ENCODE results near the gene RCE1.

The RCE1 gene

GRCh38 chr11:66810576-66811185 is 32.6 kb upstream of the RCE1 start:
- Histone ChIP-seq H3K79me1 (ENCODE audit: low read depth, low read length) (no peaks in the 10 kb centered on the region), H3K23ac (ENCODE audit: low read depth, low read length, poor library complexity) (no peak overlapping the region), H3K4me1 (ENCODE audit: control insufficient read depth in 2 of 2, insufficient read depth in 1 of 2, low read depth in 1 of 2, low read length in 2 of 2) (no peaks in the 10 kb centered on the region), H3K9me3 (replicated peaks in 1 of 2; ENCODE audit: control insufficient read depth in 2 of 2, insufficient read depth in 1 of 2, low read depth in 1 of 2, low read length in 2 of 2) (no peaks in the 10 kb centered on the region), H3K27me3 (ENCODE audit: control insufficient read depth in 3 of 3, insufficient read depth in 3 of 3, low read depth in 1 of 3, low read length in 3 of 3) (no peaks in the 10 kb centered on the region), H2BK15ac (ENCODE audit: low read length) (no peak overlapping the region), H2AK5ac (ENCODE audit: low read depth, low read length) (no peak overlapping the region), H3K9ac (ENCODE audit: low read depth, low read length, poor library complexity) (no peak overlapping the region), H3K36me3 (replicated peaks in 1 of 2; ENCODE audit: control insufficient read depth in 2 of 2, insufficient read depth in 2 of 2, low read length in 2 of 2) (peaks cover 0 to 40% of the 10 kb centered on the region in 2 donors), H2BK120ac (ENCODE audit: low read depth, low read length) (no peak overlapping the region), H3K4me2 (ENCODE audit: insufficient read depth, low read length, poor library complexity, severe bottlenecking) (no peak overlapping the region), H2AFZ (ENCODE audit: low read length) (no peak overlapping the region), H3K27ac (replicated peaks; ENCODE audit: low read length) (no peak overlapping the region), H2BK5ac (ENCODE audit: low read length) (no peak overlapping the region), H3K4me3 (ENCODE audit: low read length in 2 of 2) (no peak overlapping the region), H3K18ac (ENCODE audit: low read length) (no peak overlapping the region), H3K14ac (ENCODE audit: low read length) (no peak overlapping the region), H2BK12ac (ENCODE audit: low read length) (no peak overlapping the region), H3K4ac (ENCODE audit: low read length) (no peak overlapping the region), H4K8ac (ENCODE audit: low read depth, low read length) (no peak overlapping the region), H4K91ac (ENCODE audit: low read depth, low read length, poor library complexity) (no peak overlapping the region)
- no CpG with 5 or more reads among the region's 1 CpG for WGBS, 2 donors (ENCODE audit: extremely low coverage in 2 of 2, insufficient read length in 2 of 2, insufficient replicate concordance in 1 of 2)
- DNase-seq (ENCODE audit: low spot score) = no peak

GRCh38 chr11:66814678-66815077 is 28.6 kb upstream of the RCE1 start:
- Histone ChIP-seq H3K4me1 (ENCODE audit: control insufficient read depth in 2 of 2, insufficient read depth in 1 of 2, low read depth in 1 of 2, low read length in 2 of 2) (no peaks in the 10 kb centered on the region), H3K9ac (ENCODE audit: low read depth, low read length, poor library complexity) (no peak overlapping the region), H3K4me2 (ENCODE audit: insufficient read depth, low read length, poor library complexity, severe bottlenecking) (no peak overlapping the region), H3K18ac (ENCODE audit: low read length) (no peak overlapping the region), H3K27ac (replicated peaks; ENCODE audit: low read length) (no peak overlapping the region), H3K4ac (ENCODE audit: low read length) (no peak overlapping the region), H3K27me3 (ENCODE audit: control insufficient read depth in 3 of 3, insufficient read depth in 3 of 3, low read depth in 1 of 3, low read length in 3 of 3) (no peaks in the 10 kb centered on the region), H3K9me3 (replicated peaks in 1 of 2; ENCODE audit: control insufficient read depth in 2 of 2, insufficient read depth in 1 of 2, low read depth in 1 of 2, low read length in 2 of 2) (no peaks in the 10 kb centered on the region), H3K4me3 (ENCODE audit: low read length in 2 of 2) (no peak overlapping the region), H4K8ac (ENCODE audit: low read depth, low read length) (no peak overlapping the region), H3K79me1 (ENCODE audit: low read depth, low read length) (no peaks in the 10 kb centered on the region), H2BK5ac (ENCODE audit: low read length) (no peak overlapping the region), H3K36me3 (replicated peaks in 1 of 2; ENCODE audit: control insufficient read depth in 2 of 2, insufficient read depth in 2 of 2, low read length in 2 of 2) (peaks cover 0 to 47% of the 10 kb centered on the region in 2 donors), H2AFZ (ENCODE audit: low read length) (no peak overlapping the region), H2AK5ac (ENCODE audit: low read depth, low read length) (no peak overlapping the region), H2BK12ac (ENCODE audit: low read length) (no peak overlapping the region), H3K23ac (ENCODE audit: low read depth, low read length, poor library complexity) (no peak overlapping the region), H2BK120ac (ENCODE audit: low read depth, low read length) (no peak overlapping the region), H3K14ac (ENCODE audit: low read length) (no peak overlapping the region), H2BK15ac (ENCODE audit: low read length) (no peak overlapping the region), H4K91ac (ENCODE audit: low read depth, low read length, poor library complexity) (no peak overlapping the region)
- DNase-seq (ENCODE audit: low spot score) = no peak
- no CpG with 5 or more reads among the region's 5 CpGs for WGBS, 2 donors (ENCODE audit: extremely low coverage in 2 of 2, insufficient read length in 2 of 2, insufficient replicate concordance in 1 of 2)

- H3K36me3 ChIP-seq (replicated peaks in 1 of 2; ENCODE audit: control insufficient read depth in 2 of 2, insufficient read depth in 2 of 2, low read length in 2 of 2) = peaks cover 0 to 47% of the 10 kb centered on the region in 2 donors
- no peak overlapping the region for H2BK5ac ChIP-seq (ENCODE audit: low read length)
- H3K23ac ChIP-seq (ENCODE audit: low read depth, low read length, poor library complexity) = no peak overlapping the region
- no peak overlapping the region for H2BK15ac ChIP-seq (ENCODE audit: low read length)
- no peak overlapping the region for H2AK5ac ChIP-seq (ENCODE audit: low read depth, low read length)
- H2BK120ac ChIP-seq (ENCODE audit: low read depth, low read length) = no peak overlapping the region
- no peaks in the 10 kb centered on the region for H3K9me3 ChIP-seq (replicated peaks in 1 of 2; ENCODE audit: control insufficient read depth in 2 of 2, insufficient read depth in 1 of 2, low read depth in 1 of 2, low read length in 2 of 2)
- no peak overlapping the region for H3K4me2 ChIP-seq (ENCODE audit: insufficient read depth, low read length, poor library complexity, severe bottlenecking)
- H3K4me3 ChIP-seq (ENCODE audit: low read length in 2 of 2) = no peak overlapping the region
- no peak overlapping the region for H3K9ac ChIP-seq (ENCODE audit: low read depth, low read length, poor library complexity)
- no peak overlapping the region for H2BK12ac ChIP-seq (ENCODE audit: low read length)
- H3K14ac ChIP-seq (ENCODE audit: low read length) = no peak overlapping the region
- DNase-seq (ENCODE audit: low spot score) = no peak
- H3K4me1 ChIP-seq (ENCODE audit: control insufficient read depth in 2 of 2, insufficient read depth in 1 of 2, low read depth in 1 of 2, low read length in 2 of 2) = peaks cover 0 to 7% of the 10 kb centered on the region in 2 donors
- no peak overlapping the region for H3K4ac ChIP-seq (ENCODE audit: low read length)
- H2AFZ ChIP-seq (ENCODE audit: low read length) = no peak overlapping the region
- no peak overlapping the region for H3K27ac ChIP-seq (replicated peaks; ENCODE audit: low read length)
- no CpG with 5 or more reads among the region's 1 CpG for WGBS, 2 donors (ENCODE audit: extremely low coverage in 2 of 2, insufficient read length in 2 of 2, insufficient replicate concordance in 1 of 2)
- H3K18ac ChIP-seq (ENCODE audit: low read length) = no peak overlapping the region
- H4K8ac ChIP-seq (ENCODE audit: low read depth, low read length) = no peak overlapping the region
- H4K91ac ChIP-seq (ENCODE audit: low read depth, low read length, poor library complexity) = no peak overlapping the region
- no peaks in the 10 kb centered on the region for H3K79me1 ChIP-seq (ENCODE audit: low read depth, low read length)
- no peaks in the 10 kb centered on the region for H3K27me3 ChIP-seq (ENCODE audit: control insufficient read depth in 3 of 3, insufficient read depth in 3 of 3, low read depth in 1 of 3, low read length in 3 of 3)
Observed at GRCh38 chr11:66815646-66816045, 27.6 kb upstream of the RCE1 start.

- no peak overlapping the region for H2AFZ ChIP-seq (ENCODE audit: low read length)
- H3K18ac ChIP-seq (ENCODE audit: low read length) = no peak overlapping the region
- WGBS, 2 donors (ENCODE audit: extremely low coverage in 2 of 2, insufficient read length in 2 of 2, insufficient replicate concordance in 1 of 2) = no CpG with 5 or more reads among the region's 3 CpGs
- no peak overlapping the region for H3K9ac ChIP-seq (ENCODE audit: low read depth, low read length, poor library complexity)
- H3K14ac ChIP-seq (ENCODE audit: low read length) = no peak overlapping the region
- no peak for DNase-seq (ENCODE audit: low spot score)
- H3K4me2 ChIP-seq (ENCODE audit: insufficient read depth, low read length, poor library complexity, severe bottlenecking) = no peak overlapping the region
- no peak overlapping the region for H3K27ac ChIP-seq (replicated peaks; ENCODE audit: low read length)
- H2BK5ac ChIP-seq (ENCODE audit: low read length) = no peak overlapping the region
- no peak overlapping the region for H4K91ac ChIP-seq (ENCODE audit: low read depth, low read length, poor library complexity)
- H3K9me3 ChIP-seq (replicated peaks in 1 of 2; ENCODE audit: control insufficient read depth in 2 of 2, insufficient read depth in 1 of 2, low read depth in 1 of 2, low read length in 2 of 2) = no peaks in the 10 kb centered on the region
- H3K79me1 ChIP-seq (ENCODE audit: low read depth, low read length) = no peaks in the 10 kb centered on the region
- peaks cover 0 to 9% of the 10 kb centered on the region in 2 donors for H3K4me1 ChIP-seq (ENCODE audit: control insufficient read depth in 2 of 2, insufficient read depth in 1 of 2, low read depth in 1 of 2, low read length in 2 of 2)
- H2BK15ac ChIP-seq (ENCODE audit: low read length) = no peak overlapping the region
- no peak overlapping the region for H3K4ac ChIP-seq (ENCODE audit: low read length)
- H3K36me3 ChIP-seq (replicated peaks in 1 of 2; ENCODE audit: control insufficient read depth in 2 of 2, insufficient read depth in 2 of 2, low read length in 2 of 2) = peaks cover 3 to 41% of the 10 kb centered on the region in 2 donors
- H3K4me3 ChIP-seq (ENCODE audit: low read length in 2 of 2) = no peak overlapping the region
- no peak overlapping the region for H2BK12ac ChIP-seq (ENCODE audit: low read length)
- no peak overlapping the region for H2AK5ac ChIP-seq (ENCODE audit: low read depth, low read length)
- no peak overlapping the region for H3K23ac ChIP-seq (ENCODE audit: low read depth, low read length, poor library complexity)
- no peaks in the 10 kb centered on the region for H3K27me3 ChIP-seq (ENCODE audit: control insufficient read depth in 3 of 3, insufficient read depth in 3 of 3, low read depth in 1 of 3, low read length in 3 of 3)
- no peak overlapping the region for H4K8ac ChIP-seq (ENCODE audit: low read depth, low read length)
- H2BK120ac ChIP-seq (ENCODE audit: low read depth, low read length) = no peak overlapping the region
Observed at GRCh38 chr11:66818231-66818955, 24.8 kb upstream of the RCE1 start.
